ENCODE data around the gene UNCX.

Gene UNCX

GRCh38 chr7:1230411-1231213, 2.1 kb upstream of the UNCX start:
- no peak for TF ChIP-seq CTCF (conservative IDR thresholded peaks at IDR 0.05; ENCODE audit: low read depth, low read length)
- no peak for DNase-seq (ENCODE audit: low read depth)
- H3K4me3 ChIP-seq (ENCODE audit: low read depth, low read length): no peak overlapping the region

GRCh38 chr7:1231214-1232102, 1.2 kb upstream of the UNCX start:
- no peak overlapping the region for H3K4me3 ChIP-seq (ENCODE audit: low read depth, low read length)
- DNase-seq (ENCODE audit: low read depth): no peak
- no peak for TF ChIP-seq CTCF (conservative IDR thresholded peaks at IDR 0.05; ENCODE audit: low read depth, low read length)

GRCh38 chr7:1232103-1232466, 587 bp upstream of the UNCX start:
- no peak for TF ChIP-seq CTCF (conservative IDR thresholded peaks at IDR 0.05; ENCODE audit: low read depth, low read length)
- H3K4me3 ChIP-seq (ENCODE audit: low read depth, low read length): no peak overlapping the region
- DNase-seq (ENCODE audit: low read depth): no peak

DNA sequence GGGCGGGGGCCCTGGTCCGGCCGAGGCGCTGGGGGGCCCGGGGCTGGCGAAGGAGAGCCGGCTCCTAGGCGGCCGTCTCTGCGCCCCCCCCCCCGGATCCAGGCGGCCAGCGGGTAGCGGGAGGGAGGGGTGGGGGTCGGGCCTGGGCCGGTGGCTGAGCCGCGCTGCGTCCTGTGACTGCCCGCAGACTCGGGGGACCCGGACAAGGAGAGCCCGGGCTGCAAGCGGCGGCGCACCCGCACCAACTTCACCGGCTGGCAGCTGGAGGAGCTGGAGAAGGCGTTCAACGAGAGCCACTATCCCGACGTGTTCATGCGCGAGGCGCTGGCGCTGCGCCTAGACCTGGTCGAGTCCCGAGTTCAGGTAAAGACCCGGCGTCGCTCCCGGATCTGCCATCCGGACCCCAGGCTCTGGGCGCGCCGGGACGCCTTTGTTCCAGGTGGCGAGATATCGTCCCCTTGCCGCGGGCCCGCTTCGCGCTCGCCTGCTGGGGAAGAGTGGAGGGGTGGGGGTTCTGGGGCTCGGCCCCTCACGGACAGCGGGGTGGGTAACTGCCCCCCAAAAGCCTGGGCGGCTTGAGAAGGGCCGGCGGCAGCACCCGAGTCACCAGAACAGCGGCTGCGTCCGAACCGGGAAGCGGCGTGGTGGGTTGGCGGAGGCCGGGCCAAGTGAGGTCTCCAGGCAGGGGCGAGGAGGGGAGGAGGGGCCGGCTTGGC, 819 bp downstream of the UNCX start:
- H3K4me3 ChIP-seq (ENCODE audit: low read depth, low read length): no peak overlapping the region
- TF ChIP-seq CTCF (conservative IDR thresholded peaks at IDR 0.05; ENCODE audit: low read depth, low read length): no peak
- no peak for DNase-seq (ENCODE audit: low read depth)

- no peak for TF ChIP-seq CTCF (conservative IDR thresholded peaks at IDR 0.05; ENCODE audit: low read depth, low read length)
- no peak overlapping the region for H3K4me3 ChIP-seq (ENCODE audit: low read depth, low read length)
- no peak for DNase-seq (ENCODE audit: low read depth)
These were observed 1.6 kb downstream of the UNCX start for GRCh38 chr7:1234049-1234880.

- no peak for TF ChIP-seq CTCF (conservative IDR thresholded peaks at IDR 0.05; ENCODE audit: low read depth, low read length)
- H3K4me3 ChIP-seq (ENCODE audit: low read depth, low read length): no peak overlapping the region
- no peak for DNase-seq (ENCODE audit: low read depth)
These were observed 2.3 kb downstream of the UNCX start for GRCh38 chr7:1234881-1235500.
